Measurements from ENCODE around the gene GALNT9.
A peak's percentile ranks its signal among the peaks of the same experiment; 100 is the strongest.

Gene GALNT9

DNA sequence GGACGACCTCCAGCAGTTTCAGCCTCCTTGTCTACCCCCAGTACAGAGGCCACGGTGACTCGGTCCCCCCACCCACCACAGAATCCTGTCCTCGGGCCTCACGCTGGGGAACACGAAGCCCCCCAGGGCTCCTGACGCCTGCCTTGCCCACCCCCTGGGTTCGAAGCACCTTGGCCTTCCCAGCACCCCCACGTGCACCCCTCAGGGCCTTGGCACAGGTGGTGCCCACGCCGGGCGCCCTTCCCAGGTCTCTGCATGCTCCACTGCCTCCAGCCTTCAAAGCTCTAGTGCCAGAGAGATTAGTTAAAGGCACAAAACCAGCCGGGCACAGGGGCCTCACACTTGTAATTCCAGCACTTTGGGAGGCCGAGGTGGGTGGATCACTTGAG is 123.3 kb downstream of the GALNT9 start:
- H4K20me1 ChIP-seq = peaks cover 20% of the 10 kb centered on the region; the same call in 1 of the 2 replicates
- H3K27me3 ChIP-seq = peaks cover 56% of the 10 kb centered on the region
- H3K4me1 ChIP-seq = peaks cover 58% of the 10 kb centered on the region
- H3K27ac ChIP-seq = no peak overlapping the region
- no peak overlapping the region; the same call in 1 of the 2 replicates for H3K4me3 ChIP-seq
- H3K9me3 ChIP-seq = no peaks in the 10 kb centered on the region
- H3K9ac ChIP-seq = no peak overlapping the region
- peak overlapping the region; percentile 67 for H3K4me2 ChIP-seq
- TF ChIP-seq Cebpa-rat (IDR thresholded peaks at IDR 0.05) = no peak
- H3K36me3 ChIP-seq = no peaks in the 10 kb centered on the region

DNA sequence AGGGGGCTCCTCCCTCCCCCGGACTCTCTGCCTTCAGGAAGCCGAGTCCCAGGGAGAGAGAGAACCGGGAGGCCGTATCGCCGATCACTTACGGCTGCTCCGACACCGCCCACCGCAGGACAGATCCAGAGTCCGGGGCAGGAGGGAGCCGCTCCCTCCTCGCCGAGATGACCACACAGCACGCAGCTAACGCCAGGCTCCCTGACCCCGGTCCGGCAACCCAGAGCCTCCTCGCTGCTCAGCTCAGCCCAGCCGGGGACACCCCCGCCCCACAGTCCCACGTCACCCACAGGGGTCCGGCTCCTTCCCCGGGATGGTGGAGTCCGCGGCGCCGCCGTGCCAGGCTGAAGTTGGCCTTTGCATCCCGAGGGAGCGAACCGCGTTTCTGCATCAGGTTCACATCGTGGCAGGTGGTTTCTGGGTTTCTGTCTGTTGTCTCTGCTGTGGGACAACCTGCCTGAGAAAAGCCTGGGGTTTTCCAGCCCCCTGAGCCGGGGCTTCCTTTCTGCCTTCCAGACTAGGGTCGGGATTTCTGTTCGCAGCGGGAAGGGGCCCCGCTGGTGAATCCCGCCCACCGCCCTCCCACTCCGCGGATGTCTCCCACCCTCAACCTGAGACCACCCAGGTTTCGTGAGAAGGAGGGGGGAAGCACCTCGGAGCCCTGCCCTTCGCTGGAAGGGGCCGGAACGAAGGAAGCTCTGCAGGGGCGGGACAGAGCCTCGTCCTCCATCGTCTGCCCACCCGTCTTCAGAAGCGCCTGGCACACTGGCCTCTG is 123.9 kb downstream of the GALNT9 start:
- peak overlapping the region; percentile 67 for H3K4me2 ChIP-seq
- H3K27ac ChIP-seq = no peak overlapping the region
- H4K20me1 ChIP-seq = peaks cover 20% of the 10 kb centered on the region; the same call in 1 of the 2 replicates
- no peaks in the 10 kb centered on the region for H3K36me3 ChIP-seq
- H3K4me3 ChIP-seq = peak overlapping the region; percentile 31; the same call in 1 of the 2 replicates
- H3K9ac ChIP-seq = no peak overlapping the region
- no peak for TF ChIP-seq Cebpa-rat (IDR thresholded peaks at IDR 0.05)
- H3K9me3 ChIP-seq = no peaks in the 10 kb centered on the region
- H3K4me1 ChIP-seq = peaks cover 52% of the 10 kb centered on the region
- H3K27me3 ChIP-seq = peaks cover 56% of the 10 kb centered on the region

- Histone ChIP-seq H3K4me1 (peaks cover 46% of the 10 kb centered on the region), H3K27me3 (peaks cover 56% of the 10 kb centered on the region), H3K36me3 (no peaks in the 10 kb centered on the region), H3K27ac (no peak overlapping the region), H4K20me1 (peaks cover 20% of the 10 kb centered on the region; the same call in 1 of the 2 replicates), H3K9me3 (no peaks in the 10 kb centered on the region), H3K4me3 (no peak overlapping the region), H3K4me2 (no peak overlapping the region; the same call in 1 of the 2 replicates), H3K9ac (no peak overlapping the region)
- TF ChIP-seq Cebpa-rat (IDR thresholded peaks at IDR 0.05) = no peak
Observed at GRCh38 chr12:132204793-132205270, 124.6 kb downstream of the GALNT9 start.

DNA sequence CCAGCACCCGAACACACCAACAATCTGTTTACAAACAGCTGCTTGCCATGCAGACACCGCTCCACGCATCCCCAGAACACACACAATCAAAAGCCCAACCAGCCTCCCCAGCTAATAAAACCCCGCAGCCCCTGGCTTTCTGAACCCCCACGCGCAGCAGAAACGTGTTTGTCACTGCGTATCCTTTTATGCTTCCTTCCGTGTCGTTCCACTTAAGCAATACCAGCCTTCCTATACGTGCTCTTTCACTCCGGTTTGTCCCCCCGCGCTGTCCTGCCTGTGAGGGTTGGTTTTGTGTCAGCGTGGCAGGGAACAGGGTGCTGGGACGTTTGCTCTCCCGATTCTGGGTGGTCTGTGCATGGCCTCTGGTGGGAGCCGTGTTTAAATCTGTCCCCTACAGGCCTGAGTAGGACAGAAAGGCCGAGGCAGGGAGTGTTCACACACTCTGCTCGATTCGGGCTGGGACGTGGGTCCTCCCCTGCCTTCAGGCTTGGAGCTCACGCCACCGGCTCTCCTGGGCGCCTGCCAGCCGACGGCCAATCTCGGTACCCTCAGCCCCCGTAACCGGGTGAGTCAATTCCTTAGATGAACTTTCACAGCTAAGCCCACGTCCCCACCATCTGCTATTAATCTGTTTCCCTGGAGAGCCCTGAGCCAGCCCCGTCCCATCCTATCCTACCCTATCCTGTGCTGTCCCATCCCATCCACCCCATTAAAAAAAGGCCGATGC is 125.2 kb downstream of the GALNT9 start:
- no peak overlapping the region for H3K9ac ChIP-seq
- H3K4me3 ChIP-seq = no peak overlapping the region
- H4K20me1 ChIP-seq = peaks cover 20% of the 10 kb centered on the region; the same call in 1 of the 2 replicates
- H3K4me2 ChIP-seq = no peak overlapping the region
- H3K9me3 ChIP-seq = no peaks in the 10 kb centered on the region
- H3K27ac ChIP-seq = no peak overlapping the region
- peaks cover 43% of the 10 kb centered on the region for H3K4me1 ChIP-seq
- peaks cover 56% of the 10 kb centered on the region for H3K27me3 ChIP-seq
- H3K36me3 ChIP-seq = no peaks in the 10 kb centered on the region
- no peak for TF ChIP-seq Cebpa-rat (IDR thresholded peaks at IDR 0.05)

GRCh38 chr12:132202929-132203721 is 126.3 kb downstream of the GALNT9 start:
- Histone ChIP-seq H3K9ac (no peak overlapping the region), H3K27ac (no peak overlapping the region), H3K4me3 (no peak overlapping the region), H3K4me2 (peak overlapping the region; percentile 25; the same call in 1 of the 2 replicates), H3K36me3 (no peaks in the 10 kb centered on the region), H3K4me1 (peaks cover 48% of the 10 kb centered on the region), H4K20me1 (peaks cover 20% of the 10 kb centered on the region; the same call in 1 of the 2 replicates), H3K9me3 (no peaks in the 10 kb centered on the region), H3K27me3 (peaks cover 53% of the 10 kb centered on the region)
- TF ChIP-seq Cebpa-rat (IDR thresholded peaks at IDR 0.05) = no peak

DNA sequence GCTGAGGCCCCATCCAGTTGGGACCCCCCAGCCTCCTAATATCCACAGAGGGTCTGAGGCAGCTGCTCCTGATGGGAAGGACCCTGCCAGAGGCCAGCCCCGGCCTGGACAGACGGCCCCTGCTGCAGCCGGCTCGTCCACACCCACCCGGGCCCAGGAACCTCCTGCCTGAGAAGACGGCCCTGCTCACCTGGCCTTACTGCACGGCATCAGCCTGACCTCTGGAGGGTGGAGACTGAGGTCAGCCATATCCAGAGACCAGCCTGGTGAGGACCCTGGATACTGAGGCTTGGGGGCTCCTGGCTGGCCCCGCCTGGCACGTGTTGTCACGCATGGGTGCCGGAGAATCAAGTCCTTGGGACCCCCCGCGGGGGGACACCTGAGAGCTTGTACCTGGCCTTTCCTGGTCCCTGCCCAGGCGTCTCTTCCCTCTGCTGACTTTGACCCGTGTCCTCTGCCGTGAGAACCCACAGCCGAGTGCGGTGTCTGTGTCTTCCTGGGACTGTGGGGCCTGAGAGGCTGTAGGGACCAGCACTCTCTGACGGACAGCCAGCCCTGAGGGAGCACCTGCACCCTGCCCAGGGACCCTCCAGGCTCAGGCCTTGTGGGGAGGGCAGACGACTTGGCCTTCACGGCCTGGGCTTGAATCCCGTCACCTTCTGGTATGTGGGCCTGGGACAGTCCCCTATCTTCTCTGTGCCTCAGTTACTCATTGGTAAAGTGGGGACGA is 127.8 kb downstream of the GALNT9 start:
- Histone ChIP-seq H4K20me1 (peaks cover 20% of the 10 kb centered on the region; the same call in 1 of the 2 replicates), H3K4me1 (peaks cover 42% of the 10 kb centered on the region), H3K9me3 (no peaks in the 10 kb centered on the region), H3K4me3 (no peak overlapping the region), H3K4me2 (no peak overlapping the region), H3K36me3 (no peaks in the 10 kb centered on the region), H3K27me3 (peaks cover 39% of the 10 kb centered on the region), H3K27ac (no peak overlapping the region), H3K9ac (no peak overlapping the region)
- TF ChIP-seq Cebpa-rat (IDR thresholded peaks at IDR 0.05) = no peak

- H3K27me3 ChIP-seq = peaks cover 31% of the 10 kb centered on the region
Observed at GRCh38 chr12:132200800-132201199, 128.6 kb downstream of the GALNT9 start.

DNA sequence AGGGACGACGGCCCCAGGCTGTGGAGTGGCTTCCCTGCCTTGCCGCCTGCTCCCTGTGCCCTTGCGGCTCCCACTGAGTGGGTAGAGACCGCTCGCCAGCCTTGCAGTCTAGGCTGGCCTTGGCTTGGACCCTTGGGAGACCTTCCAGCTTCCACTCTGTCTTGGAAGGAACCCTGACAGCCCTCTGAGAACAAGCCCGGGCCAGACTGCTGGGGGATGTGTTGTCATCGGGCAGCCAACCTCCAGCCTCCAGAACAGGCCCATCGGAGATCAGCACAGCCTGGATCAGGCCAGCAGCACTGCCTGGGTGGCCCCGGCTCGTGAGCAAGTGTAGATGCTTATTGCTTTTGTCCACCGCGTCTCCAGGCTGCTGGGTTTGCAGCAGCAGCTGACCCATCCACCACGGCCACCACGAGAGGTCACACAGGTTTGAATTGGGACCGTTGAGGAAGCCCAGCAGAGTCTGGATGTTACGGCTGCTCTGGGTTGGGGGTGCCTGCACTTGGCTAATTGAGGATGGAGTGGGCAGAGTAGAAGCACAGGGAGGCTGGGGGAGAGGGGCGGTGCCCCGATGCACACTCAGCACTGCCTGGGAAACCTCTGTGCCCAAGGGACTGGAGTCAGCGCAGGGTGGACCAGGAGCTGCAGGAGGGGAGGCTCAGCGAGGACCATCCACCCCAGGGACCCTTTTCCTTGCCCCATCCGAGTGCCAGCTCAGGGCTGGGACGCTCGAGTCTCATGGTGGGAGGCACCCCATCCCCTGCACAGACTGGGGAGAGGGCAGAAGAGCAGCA is 129.7 kb downstream of the GALNT9 start:
- Histone ChIP-seq H3K4me3 (no peak overlapping the region), H3K27ac (no peak overlapping the region), H3K4me2 (no peak overlapping the region), H3K4me1 (peaks cover 44% of the 10 kb centered on the region), H3K36me3 (no peaks in the 10 kb centered on the region), H3K9me3 (no peaks in the 10 kb centered on the region), H3K27me3 (peaks cover 20% of the 10 kb centered on the region), H3K9ac (no peak overlapping the region), H4K20me1 (0 out of 2 replicates have a peak, but pooled peaks cover 5% of the 10 kb centered on the region)
- no peak for TF ChIP-seq Cebpa-rat (IDR thresholded peaks at IDR 0.05)

More at GRCh38 chr12:132200800-132201199, 128.6 kb downstream of the GALNT9 start:
- no peak overlapping the region for H3K4me2 ChIP-seq
- H3K27ac ChIP-seq = no peak overlapping the region
- peaks cover 16% of the 10 kb centered on the region; the same call in 1 of the 2 replicates for H4K20me1 ChIP-seq
- no peak overlapping the region for H3K9ac ChIP-seq
- H3K4me3 ChIP-seq = no peak overlapping the region
- no peak for TF ChIP-seq Cebpa-rat (IDR thresholded peaks at IDR 0.05)
- H3K36me3 ChIP-seq = no peaks in the 10 kb centered on the region
- H3K4me1 ChIP-seq = peaks cover 42% of the 10 kb centered on the region
- H3K9me3 ChIP-seq = no peaks in the 10 kb centered on the region
